Large intestine (tissue), 3 donors: ENCODE data around the gene TMEM132D. TPM values are rescaled to one million over a fixed set of nuclear protein-coding genes. Genes with fewer than 3 reads are reported as not detected.

Experiments used
- DNase-seq, 2 donors: peaks; one replicate each; pipeline versions ENCODE4 v3.0.0 to v3.0.0-alpha.2; 2013
- H3K27ac ChIP-seq: one replicate; pipeline ENCODE4 v1.5.1; 2013; ENCODE audit warnings: low read length
- H3K27me3 ChIP-seq: 2 replicates; pipeline ENCODE4 v1.6.1; 2013; ENCODE audit warnings: low read length; ENCODE audit not compliant: control insufficient read depth, insufficient read depth
- H3K36me3 ChIP-seq: 2 replicates; pipeline ENCODE4 v1.6.1; 2013; ENCODE audit warnings: low read length; ENCODE audit not compliant: control insufficient read depth, insufficient read depth
- H3K4me1 ChIP-seq: one replicate; pipeline ENCODE4 v1.6.1; 2013; ENCODE audit warnings: low read length; ENCODE audit not compliant: control insufficient read depth, insufficient read depth
- H3K4me3 ChIP-seq: one replicate; pipeline ENCODE4 v1.5.1; 2013; ENCODE audit warnings: low read length
- H3K9me3 ChIP-seq: one replicate; pipeline ENCODE4 v1.6.1; 2013; ENCODE audit warnings: mild to moderate bottlenecking, low read depth, low read length, moderate library complexity; ENCODE audit not compliant: control insufficient read depth
- WGBS: methylation state at CpG from one replicate; pipeline ENCODE4 v1.1.5; 2013; ENCODE audit warnings: low lambda C conversion rate; ENCODE audit not compliant: insufficient coverage; 5-methylcytosine and 5-hydroxymethylcytosine counted together
- polyA plus RNA-seq: library from polyadenylated mRNA; unstranded; fragments of 120-200 nt; gene quantifications from one replicate; pipeline ENCODE4 v1.2.1, GENCODE V29; 2013

TMEM132D gene
- polyA plus RNA-seq, 1 donor, result 0.55 TPM

DNA sequence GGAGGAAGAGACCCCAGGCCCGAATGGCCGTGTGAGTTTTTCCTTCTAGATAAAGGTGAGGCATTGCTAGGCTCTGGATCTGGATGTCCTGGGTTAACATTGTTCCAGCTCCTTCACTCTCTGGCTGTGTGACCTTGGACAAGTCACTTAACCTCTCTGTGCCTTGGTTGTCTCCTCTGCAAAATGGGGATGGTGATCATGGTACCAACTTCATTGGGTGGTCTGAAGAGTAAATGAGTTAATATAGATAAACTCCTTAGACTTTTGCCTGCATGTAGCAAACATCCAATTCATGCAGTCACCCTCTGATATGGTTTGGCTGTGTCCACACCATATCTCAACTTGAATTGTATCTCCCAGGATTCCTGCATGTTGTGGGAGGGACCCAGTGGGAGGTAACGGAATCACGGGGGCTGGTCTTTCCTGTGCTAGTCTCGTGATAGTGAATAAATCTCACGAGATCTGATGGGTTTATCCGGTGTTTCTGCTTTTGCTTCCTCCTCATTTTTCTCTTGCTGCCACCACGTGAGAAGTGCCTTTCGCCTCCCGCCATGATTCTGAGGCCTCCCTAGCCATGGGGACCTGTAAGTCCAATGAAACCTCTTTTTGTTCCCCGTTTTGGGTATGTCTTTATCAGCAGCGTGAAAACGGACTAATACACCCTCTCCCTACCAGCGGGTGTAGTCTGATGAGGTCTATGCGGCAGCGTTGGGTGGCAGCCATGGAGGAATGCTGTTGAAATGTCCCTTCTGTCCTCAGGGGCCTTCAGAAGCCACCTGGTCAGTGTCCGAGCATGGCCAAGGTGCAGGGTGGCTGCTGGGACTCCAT, 794.4 kb downstream of the TMEM132D start:
- Histone ChIP-seq H3K27ac (no peak overlapping the region), H3K4me3 (no peak overlapping the region), H3K27me3 (no peaks in the 10 kb centered on the region), H3K36me3 (no peaks in the 10 kb centered on the region), H3K9me3 (peaks cover 3% of the 10 kb centered on the region), H3K4me1 (no peaks in the 10 kb centered on the region)
- DNase-seq, result no peak
- WGBS, result 80% methylated on average over 1 of the region's 17 CpGs

DNA sequence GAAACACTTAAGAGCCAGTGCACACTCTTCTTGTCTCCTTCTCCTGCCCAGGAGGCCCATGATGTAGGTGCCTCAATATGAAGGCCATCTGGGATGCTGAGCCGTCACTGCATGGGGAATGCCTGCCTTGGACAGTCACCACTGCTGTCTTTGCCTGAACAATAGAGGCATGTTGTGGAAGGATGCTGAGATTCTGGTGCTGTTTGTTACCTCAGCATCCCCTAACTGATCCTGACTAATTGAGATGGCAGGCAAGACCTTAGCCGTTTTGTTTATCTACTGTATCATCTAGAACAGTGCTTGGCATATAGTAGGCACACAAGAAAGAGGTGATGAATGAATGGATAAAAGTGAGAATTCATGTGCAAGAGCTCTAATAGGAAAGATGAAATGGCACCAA, 797.1 kb downstream of the TMEM132D start:
- no peak overlapping the region for H3K4me3 ChIP-seq
- peaks cover 3% of the 10 kb centered on the region for H3K9me3 ChIP-seq
- no peaks in the 10 kb centered on the region for H3K36me3 ChIP-seq
- no peak overlapping the region for H3K27ac ChIP-seq
- no peaks in the 10 kb centered on the region for H3K27me3 ChIP-seq
- no peak for DNase-seq
- H3K4me1 ChIP-seq, result no peaks in the 10 kb centered on the region
- WGBS, result 67% methylated on average over 1 of the region's 2 CpGs

GRCh38 chr12:129103231-129103630, 800.6 kb downstream of the TMEM132D start:
- no peaks in the 10 kb centered on the region for H3K27me3 ChIP-seq
- WGBS, result no CpG with 5 or more reads among the region's 4 CpGs
- H3K36me3 ChIP-seq, result no peaks in the 10 kb centered on the region
- no peak for DNase-seq
- peaks cover 5% of the 10 kb centered on the region for H3K9me3 ChIP-seq
- no peaks in the 10 kb centered on the region for H3K4me1 ChIP-seq
- no peak overlapping the region for H3K4me3 ChIP-seq
- H3K27ac ChIP-seq, result no peak overlapping the region

DNA sequence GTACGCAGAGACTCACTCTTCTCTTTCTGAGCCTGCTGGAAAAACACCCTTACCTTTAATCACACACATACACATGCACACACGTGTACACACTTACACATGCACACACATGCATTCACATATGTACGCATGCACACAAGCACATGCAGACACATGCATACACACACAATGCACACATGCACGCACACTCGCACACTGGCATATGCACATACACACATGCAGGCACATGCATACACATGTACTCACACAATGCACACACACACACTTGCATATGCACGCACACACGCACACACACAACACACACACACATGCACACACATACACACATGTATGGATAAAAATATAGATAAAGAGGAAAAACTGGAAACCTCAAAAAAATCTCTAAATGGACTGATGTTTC, 801.6 kb downstream of the TMEM132D start:
- WGBS, result 100% methylated on average over 1 of the region's 7 CpGs

GRCh38 chr12:129101816-129102215, 802.0 kb downstream of the TMEM132D start:
- H3K27me3 ChIP-seq, result no peaks in the 10 kb centered on the region
- 60% methylated on average over 1 of the region's 5 CpGs for WGBS

More for the DNA sequence above, 801.6 kb downstream of the TMEM132D start:
- peaks cover 5% of the 10 kb centered on the region for H3K9me3 ChIP-seq
- no peaks in the 10 kb centered on the region for H3K27me3 ChIP-seq
- H3K27ac ChIP-seq, result no peak overlapping the region
- DNase-seq, result no peak
- H3K4me1 ChIP-seq, result no peaks in the 10 kb centered on the region
- H3K4me3 ChIP-seq, result no peak overlapping the region
- H3K36me3 ChIP-seq, result no peaks in the 10 kb centered on the region

GRCh38 chr12:129101404-129101803, 802.4 kb downstream of the TMEM132D start:
- no peak overlapping the region for H3K4me3 ChIP-seq
- WGBS, result 76% methylated on average over 3 of the region's 5 CpGs
- no peak for DNase-seq

More at GRCh38 chr12:129101816-129102215, 802.0 kb downstream of the TMEM132D start:
- Histone ChIP-seq H3K4me3 (no peak overlapping the region), H3K36me3 (no peaks in the 10 kb centered on the region), H3K27ac (no peak overlapping the region), H3K9me3 (peaks cover 5% of the 10 kb centered on the region), H3K4me1 (no peaks in the 10 kb centered on the region)
- no peak for DNase-seq

GRCh38 chr12:129097451-129097850, 806.4 kb downstream of the TMEM132D start:
- no peaks in the 10 kb centered on the region for H3K27me3 ChIP-seq
- no peak for DNase-seq
- no peak overlapping the region for H3K27ac ChIP-seq
- H3K4me3 ChIP-seq, result no peak overlapping the region
- H3K36me3 ChIP-seq, result no peaks in the 10 kb centered on the region
- peaks cover 5% of the 10 kb centered on the region for H3K9me3 ChIP-seq
- no peaks in the 10 kb centered on the region for H3K4me1 ChIP-seq
- WGBS, result 90% methylated on average over 2 of the region's 3 CpGs

More at GRCh38 chr12:129101404-129101803, 802.4 kb downstream of the TMEM132D start:
- Histone ChIP-seq H3K36me3 (no peaks in the 10 kb centered on the region), H3K27me3 (no peaks in the 10 kb centered on the region), H3K9me3 (peaks cover 5% of the 10 kb centered on the region), H3K4me1 (no peaks in the 10 kb centered on the region), H3K27ac (no peak overlapping the region)

DNA sequence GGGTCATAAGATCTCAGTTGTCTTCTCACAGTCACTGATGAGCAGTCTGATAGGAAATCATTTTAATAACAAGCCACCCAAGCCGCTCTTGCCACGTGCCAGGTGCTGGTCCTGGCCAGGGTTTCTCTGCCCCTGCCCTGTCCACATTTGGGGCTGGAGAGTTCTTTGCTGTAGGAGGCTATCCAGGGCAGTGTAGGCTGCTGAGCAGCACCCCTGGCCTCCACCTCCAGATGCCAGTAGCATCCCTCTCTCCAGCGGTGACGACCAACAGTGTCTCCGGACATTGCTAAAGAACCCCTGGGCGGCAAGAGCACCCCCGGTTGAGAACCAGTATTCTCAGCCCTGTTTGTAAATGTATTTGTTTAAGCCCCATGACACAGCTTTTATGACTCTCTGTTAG, 806.9 kb downstream of the TMEM132D start:
- Histone ChIP-seq H3K9me3 (peaks cover 5% of the 10 kb centered on the region), H3K36me3 (no peaks in the 10 kb centered on the region), H3K4me1 (no peaks in the 10 kb centered on the region), H3K4me3 (no peak overlapping the region), H3K27ac (no peak overlapping the region), H3K27me3 (no peaks in the 10 kb centered on the region)
- no CpG with 5 or more reads among the region's 7 CpGs for WGBS
- DNase-seq, result no peak

DNA sequence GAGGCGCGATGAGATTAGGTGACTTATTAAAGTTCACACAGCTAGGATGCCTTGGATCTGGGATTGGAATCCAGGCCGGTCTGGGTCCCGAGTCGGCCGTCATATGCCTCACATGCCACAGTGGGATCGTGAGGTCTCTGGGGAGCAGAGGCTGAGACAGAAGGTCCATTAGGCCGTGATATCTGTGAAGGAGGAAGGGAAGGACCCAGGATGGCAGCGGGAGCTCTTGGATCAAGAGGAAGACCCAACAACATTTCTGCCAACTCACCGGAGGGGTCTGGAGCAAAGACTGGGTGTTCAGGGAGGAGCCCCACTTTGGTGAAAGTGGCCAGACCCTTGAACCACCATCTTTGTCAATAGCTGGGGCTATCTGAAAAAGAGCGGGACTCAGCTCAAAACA, 807.6 kb downstream of the TMEM132D start:
- no peaks in the 10 kb centered on the region for H3K4me1 ChIP-seq
- H3K27ac ChIP-seq, result no peak overlapping the region
- H3K9me3 ChIP-seq, result peaks cover 5% of the 10 kb centered on the region
- no peak for DNase-seq
- H3K27me3 ChIP-seq, result no peaks in the 10 kb centered on the region
- no peaks in the 10 kb centered on the region for H3K36me3 ChIP-seq
- H3K4me3 ChIP-seq, result no peak overlapping the region
- WGBS, result no CpG with 5 or more reads among the region's 11 CpGs

DNA sequence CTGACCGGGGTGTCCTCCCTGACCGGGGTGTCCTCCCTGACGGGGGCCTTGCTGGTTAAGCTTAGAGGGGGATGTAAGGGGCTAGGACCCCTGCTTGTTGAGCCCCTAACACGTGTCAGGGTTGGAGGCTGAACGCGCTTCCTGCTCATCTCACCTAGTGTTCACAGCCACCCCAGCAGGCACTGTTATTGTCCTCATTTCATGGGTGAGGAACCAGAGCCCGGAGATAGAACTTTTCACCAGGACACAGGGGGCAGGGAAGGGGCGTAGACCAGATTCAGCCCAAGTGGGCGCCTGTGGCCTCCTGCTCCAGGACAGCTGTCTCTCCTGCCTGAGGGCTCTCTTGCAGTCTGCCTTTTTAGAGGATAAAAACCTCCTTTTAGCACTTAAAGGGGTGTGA, 814.2 kb downstream of the TMEM132D start:
- H3K4me1 ChIP-seq, result no peaks in the 10 kb centered on the region
- no peak overlapping the region for H3K4me3 ChIP-seq
- H3K9me3 ChIP-seq, result no peaks in the 10 kb centered on the region
- no peak for DNase-seq
- H3K27ac ChIP-seq, result no peak overlapping the region
- no peaks in the 10 kb centered on the region for H3K27me3 ChIP-seq
- no CpG with 5 or more reads among the region's 9 CpGs for WGBS
- no peaks in the 10 kb centered on the region for H3K36me3 ChIP-seq
